ENCODE data around the gene SLC7A10.

The SLC7A10 gene

GRCh38 chr19:33254245-33254824 lies 28.7 kb upstream of the SLC7A10 start:
- DNase-seq = no peak

GRCh38 chr19:33252971-33253370 lies 27.3 kb upstream of the SLC7A10 start:
- no peak for DNase-seq

DNA sequence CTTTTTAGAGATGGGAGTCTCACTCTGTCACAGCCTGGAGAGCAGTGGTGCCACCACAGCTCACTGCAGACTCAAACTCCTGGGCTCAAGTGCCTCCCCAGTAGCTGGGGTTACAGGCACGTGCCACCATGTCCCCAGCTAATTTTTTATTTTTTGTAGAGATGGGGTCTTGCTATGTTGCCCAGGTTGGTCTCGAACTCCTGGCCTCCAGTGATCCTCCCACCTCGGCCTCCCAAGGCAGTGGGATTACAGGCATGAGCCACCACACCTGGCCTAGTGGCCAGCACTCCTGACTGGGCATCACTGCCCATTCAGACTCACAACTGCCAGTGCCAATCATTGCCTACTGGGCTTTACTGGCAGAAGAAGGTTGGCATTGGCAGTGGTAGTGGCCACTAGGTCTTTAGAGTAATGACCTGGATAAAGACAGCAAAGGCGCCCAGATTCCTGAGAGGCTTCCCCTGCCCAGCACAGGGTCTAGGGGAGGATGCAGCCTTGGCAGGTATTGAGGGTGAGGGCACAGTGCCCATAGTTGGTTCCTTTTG lies 26.8 kb upstream of the SLC7A10 start:
- no peak for DNase-seq

- no peak for DNase-seq
Measured at GRCh38 chr19:33251526-33252090, 26.0 kb upstream of the SLC7A10 start.

GRCh38 chr19:33251076-33251475 lies 25.4 kb upstream of the SLC7A10 start:
- DNase-seq = no peak

GRCh38 chr19:33250500-33250899 lies 24.9 kb upstream of the SLC7A10 start:
- no peak for DNase-seq

DNA sequence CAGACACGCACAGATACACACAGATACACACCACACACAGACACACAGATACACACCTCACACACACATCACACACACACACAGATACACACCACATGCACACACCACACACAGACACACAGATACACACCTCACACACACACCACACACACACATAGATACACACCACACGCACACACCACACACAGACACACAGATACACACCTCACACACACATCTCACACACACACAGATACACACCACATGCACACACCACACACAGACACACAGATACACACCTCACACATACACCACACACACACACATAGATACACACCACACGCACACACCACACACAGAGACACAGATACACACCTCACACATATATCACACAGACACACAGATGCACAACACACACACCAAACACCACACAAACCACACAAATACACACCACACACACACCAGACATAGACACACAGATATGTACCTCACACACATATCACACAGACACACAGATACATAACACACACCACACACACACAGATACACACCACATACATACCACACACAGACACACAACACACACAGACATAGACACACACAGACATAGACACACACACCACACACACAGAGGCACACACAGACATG lies 24.2 kb upstream of the SLC7A10 start:
- DNase-seq = no peak

DNA sequence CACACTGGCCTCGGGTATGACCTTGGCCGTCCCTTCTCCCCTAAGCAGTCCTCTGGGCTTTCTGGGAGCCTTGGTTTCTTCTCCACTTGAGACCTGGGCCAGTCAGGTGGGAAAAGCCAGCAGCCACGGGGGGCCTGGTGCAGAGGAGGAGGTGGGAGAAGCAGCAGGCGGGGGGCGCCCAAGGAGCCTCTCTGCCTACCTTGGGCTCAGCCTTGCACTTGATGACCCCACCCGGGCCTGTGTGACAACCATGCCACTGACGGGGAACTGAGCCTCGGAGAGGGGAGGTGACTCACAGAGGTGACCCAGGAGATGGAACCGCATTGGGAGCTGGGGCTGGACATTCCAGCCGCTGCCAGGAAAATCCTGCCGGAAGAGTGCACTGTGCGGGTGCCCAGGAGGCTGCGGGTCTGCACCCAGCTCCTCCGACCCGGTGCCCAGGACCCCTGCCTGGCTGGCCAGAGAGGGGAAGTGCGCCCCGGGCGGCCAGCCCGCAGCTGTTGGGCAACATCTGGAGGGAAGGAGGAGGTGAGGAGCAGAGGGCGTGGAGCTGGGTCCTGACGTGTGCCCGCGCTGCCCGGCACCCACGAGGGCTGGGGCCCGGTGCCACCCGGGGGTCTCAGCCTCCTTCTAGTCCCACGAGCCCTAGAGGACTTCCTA lies 23.4 kb upstream of the SLC7A10 start:
- DNase-seq = no peak

DNA sequence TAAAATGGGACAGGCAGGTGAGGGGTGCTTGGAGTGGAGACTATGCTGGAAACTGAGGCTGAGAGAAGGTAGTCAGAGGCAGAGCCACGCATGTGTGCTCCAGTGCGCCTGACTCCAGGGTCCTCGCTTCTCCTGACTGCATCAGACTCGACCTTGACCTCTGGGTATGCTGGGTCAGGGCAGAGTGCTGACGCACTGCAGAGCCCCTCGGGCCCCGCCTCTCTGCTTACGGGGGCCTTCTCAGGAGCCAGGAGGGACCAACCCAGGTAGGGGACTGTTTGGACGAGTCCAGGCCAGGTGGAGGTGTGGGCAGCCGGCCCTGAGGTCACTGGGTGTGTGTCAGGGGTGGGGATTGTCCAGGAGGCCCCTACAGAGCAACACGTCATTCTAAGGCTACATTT lies 22.9 kb upstream of the SLC7A10 start:
- DNase-seq = no peak

- no peak for DNase-seq
Measured at GRCh38 chr19:33248104-33248503, 22.5 kb upstream of the SLC7A10 start.

- DNase-seq = no peak
Measured at GRCh38 chr19:33247441-33247819, 21.8 kb upstream of the SLC7A10 start.

DNA sequence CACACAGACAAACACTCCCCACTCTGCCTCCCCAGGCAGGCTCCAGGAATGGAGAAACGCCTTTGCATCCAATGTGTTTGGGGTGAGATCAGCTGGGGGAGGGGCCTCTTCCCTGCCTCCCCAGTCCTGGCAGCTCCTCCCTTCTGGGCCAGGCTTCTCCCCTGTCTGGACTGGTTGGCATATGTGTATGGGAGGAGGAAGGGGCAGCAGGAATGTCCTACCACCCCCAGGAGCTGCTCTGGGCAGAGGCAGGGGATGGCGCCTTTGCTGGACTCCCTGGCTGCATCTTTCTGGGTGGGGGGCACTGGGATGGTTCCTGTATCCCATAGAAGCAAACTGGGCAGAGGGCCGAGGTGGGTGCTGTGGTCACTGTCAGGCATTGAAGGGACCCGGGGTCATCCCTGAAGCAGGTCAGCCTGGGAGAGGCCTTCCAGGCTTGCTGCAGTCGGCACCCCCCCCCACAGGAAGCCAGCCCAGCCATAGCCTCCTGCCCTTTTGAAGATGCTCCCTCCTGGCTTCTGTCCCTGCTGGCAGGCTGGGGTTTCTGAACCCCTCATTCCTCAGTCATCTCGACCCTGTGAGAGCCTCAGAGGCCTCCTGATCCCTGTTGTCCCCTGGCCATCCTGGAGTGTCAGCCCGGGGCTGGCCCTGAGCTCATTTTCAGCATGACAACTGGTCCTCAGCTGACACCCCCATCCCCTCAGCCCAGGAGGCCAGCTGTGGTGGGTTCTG lies 21.2 kb upstream of the SLC7A10 start:
- no peak for DNase-seq

- DNase-seq = no peak
Measured at GRCh38 chr19:33245948-33246708, 20.5 kb upstream of the SLC7A10 start.

DNA sequence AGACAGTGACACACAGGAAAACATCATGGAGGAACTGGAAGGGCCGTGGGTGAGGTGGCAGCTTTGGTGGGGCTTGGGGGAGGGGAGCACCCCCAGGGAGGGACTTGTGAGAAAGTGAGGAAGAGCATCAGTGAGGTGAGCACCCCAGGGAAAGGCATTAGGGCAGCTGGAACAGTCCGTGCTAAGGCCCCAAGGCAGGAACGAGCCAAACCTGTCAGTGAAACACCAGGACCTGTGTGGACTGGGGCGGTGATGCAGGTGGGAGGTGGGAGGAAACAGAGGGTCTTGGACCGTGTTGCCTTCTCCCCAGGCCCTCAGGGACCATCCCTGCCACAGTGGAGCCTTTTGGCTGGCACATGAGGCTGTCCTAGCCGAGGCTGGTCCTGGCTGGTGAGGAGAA lies 17.3 kb upstream of the SLC7A10 start:
- DNase-seq = no peak

DNA sequence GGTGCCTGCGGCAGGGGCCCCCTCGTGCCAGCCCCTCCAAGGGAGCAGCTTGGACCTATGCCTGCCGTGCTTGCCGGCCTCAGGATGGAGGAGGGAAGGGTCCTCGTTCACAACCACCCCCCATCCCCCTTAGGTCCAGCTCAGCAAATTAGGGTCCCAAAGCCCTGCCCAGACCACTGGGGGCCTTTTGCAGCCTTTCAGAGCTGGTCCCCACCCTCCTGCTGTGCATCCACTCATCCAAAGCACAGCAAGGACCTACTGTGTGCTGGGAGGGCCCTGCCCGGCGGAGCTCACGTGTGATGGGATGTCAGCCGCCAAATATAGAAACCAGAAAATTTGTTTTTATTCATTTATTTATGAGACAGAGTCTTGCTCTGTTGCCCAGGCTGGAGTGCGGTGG lies 16.5 kb upstream of the SLC7A10 start:
- DNase-seq = no peak

- no peak for DNase-seq
Measured at GRCh38 chr19:33241530-33242101, 16.0 kb upstream of the SLC7A10 start.

- DNase-seq = no peak
Measured at GRCh38 chr19:33241091-33241529, 15.5 kb upstream of the SLC7A10 start.

DNA sequence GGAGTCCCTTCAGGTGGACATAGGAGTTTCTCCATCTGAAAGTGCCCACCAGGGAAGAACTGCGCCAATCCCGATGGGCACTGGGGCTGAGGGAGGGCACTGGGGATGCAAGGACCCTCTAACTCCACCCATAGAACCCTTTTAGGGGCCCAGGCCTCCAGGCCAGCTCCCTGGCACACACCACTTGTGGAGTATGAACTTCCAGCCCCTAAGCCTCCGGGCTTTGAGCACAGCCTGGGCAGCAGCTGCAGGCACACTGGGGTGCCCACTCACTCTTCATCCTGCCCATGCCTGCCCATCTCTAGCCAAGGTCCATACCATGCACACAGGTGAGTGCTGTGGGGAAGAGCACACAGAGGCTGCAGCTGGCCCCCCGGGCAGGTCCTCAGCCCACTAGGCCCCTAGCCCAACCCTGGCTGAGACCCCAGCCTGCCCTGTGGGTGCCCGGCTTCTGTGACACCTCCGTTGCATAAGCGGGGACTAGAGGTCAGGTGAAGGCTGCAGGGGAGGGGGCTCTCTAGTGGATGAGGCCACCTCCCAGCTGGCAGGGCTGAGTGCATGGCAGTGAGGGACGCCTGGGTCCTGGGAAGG lies 14.6 kb upstream of the SLC7A10 start:
- no peak for DNase-seq

DNA sequence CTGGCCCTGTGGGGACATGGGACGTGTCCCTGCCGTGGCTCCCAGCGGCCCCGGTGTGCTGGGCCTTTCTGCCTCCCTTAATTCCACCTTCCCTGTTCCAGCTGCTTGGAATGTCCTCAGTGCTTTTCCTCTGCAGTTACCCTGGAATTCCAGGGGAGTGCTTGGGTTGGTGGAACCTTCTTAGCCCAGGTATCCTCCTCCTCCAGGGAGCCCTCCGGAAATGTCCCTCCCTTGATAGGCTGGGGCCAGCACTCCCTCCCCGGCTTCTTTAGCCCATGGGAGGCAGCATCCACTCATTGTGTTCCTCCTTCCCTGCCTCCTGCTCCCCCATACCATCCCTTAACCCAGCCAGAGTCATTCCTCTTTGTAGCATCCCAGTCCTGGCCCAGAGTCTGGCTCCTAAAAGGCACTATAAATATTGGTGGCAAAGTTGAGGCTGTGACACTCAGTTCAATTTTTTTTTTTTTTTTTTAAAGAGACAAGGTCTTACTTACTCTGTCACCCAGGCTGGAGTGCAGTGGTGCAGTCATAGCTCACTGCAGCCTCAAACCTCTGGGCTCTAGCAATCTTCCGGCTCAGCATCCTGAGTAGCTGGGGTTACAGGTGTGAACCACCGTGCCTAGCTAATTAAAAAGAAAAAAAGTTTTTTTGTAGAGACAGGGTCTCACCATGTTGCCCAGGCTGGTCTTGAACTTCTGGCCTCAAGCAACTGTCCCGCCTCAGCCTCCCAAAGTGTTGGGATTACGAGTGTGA lies 13.7 kb upstream of the SLC7A10 start:
- no peak for DNase-seq

- DNase-seq = no peak
Measured at GRCh38 chr19:33238481-33239149, 13.0 kb upstream of the SLC7A10 start.

Data from NCI-H2081 (cell line).